ENCODE measurements around the gene DLEC1.

GRCh38 chr3:38089163-38089562 is 50.2 kb downstream of the DLEC1 start:
- TF ChIP-seq CTCF (IDR thresholded peaks at IDR 0.05) (no peak), POLR2AphosphoS5 (IDR thresholded peaks at IDR 0.05) (no peak)
